Activated naive CD4-positive, alpha-beta T cell treated with anti-CD3 and anti-CD28 coated beads, Interleukin-2, amount 10 ng/mL, durations not matched to agents 7 days and 5 days (primary cell): Measurements from ENCODE around the gene PMAIP1.
"Not testable (repeated sequence)": the region's sequence is repeated elsewhere in the genome, so short reads cannot be mapped to it uniquely, and the experiment has no call there.

ENCODE experiments used
- CTCF ChIA-PET: fragments of 350-600 bp; sonication (Branson Sonifier 250); formaldehyde crosslinking; loops from one replicate; lab custom pipeline; 2021; ENCODE audit warnings: antibody characterized with exemption; lab: Charles Lee
- DNase-seq: peaks from one replicate; pipeline ENCODE4 v3.0.0-alpha.2; 2020
- H3K27ac Mint-ChIP-seq: one replicate; pipeline ENCODE4 v1.8.0; 2021; ENCODE audit warnings: mild to moderate bottlenecking, moderate library complexity, mixed read lengths
- H3K27me3 Mint-ChIP-seq: one replicate; pipeline ENCODE4 v1.8.0; 2021; ENCODE audit warnings: mild to moderate bottlenecking, mixed read lengths
- H3K36me3 Mint-ChIP-seq: one replicate; pipeline ENCODE4 v1.8.0; 2021; ENCODE audit warnings: mixed read lengths
- H3K4me1 Mint-ChIP-seq: one replicate; pipeline ENCODE4 v1.8.0; 2021; ENCODE audit warnings: mixed read lengths
- H3K4me3 Mint-ChIP-seq: one replicate; pipeline ENCODE4 v1.8.0; 2021; ENCODE audit warnings: mild to moderate bottlenecking, moderate library complexity, mixed read lengths
- H3K9me3 Mint-ChIP-seq: one replicate; pipeline ENCODE4 v1.8.0; 2021; ENCODE audit warnings: mixed read lengths

The PMAIP1 gene

DNA sequence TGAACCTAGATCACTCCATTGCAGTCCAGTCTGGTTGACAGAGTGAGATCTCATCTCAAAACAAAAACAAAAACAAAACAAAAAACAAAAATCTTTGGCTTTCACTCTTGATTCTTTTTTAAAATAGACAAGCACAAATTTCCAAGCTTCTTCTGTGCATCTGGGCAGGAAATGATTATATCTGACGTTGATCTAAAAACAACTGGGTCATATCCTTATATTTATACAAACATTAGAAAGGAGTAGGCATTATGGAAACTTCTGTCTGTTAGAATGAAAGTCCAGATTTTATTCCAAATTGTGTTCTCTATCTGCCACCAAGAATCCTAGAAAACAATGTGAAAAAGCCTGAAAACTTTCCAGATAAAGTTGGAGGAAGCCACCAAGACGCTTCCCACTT is 26.2 kb upstream of the PMAIP1 start:
- DNase-seq, result no peak
- no peaks in the 10 kb centered on the region for H3K36me3 Mint-ChIP-seq
- H3K9me3 Mint-ChIP-seq, result no peaks in the 10 kb centered on the region
- CTCF ChIA-PET, result no interaction called here
- no peak overlapping the region for H3K27ac Mint-ChIP-seq
- H3K27me3 Mint-ChIP-seq, result peaks cover 15% of the 10 kb centered on the region
- H3K4me3 Mint-ChIP-seq, result no peak overlapping the region
- peaks cover 9% of the 10 kb centered on the region for H3K4me1 Mint-ChIP-seq

DNA sequence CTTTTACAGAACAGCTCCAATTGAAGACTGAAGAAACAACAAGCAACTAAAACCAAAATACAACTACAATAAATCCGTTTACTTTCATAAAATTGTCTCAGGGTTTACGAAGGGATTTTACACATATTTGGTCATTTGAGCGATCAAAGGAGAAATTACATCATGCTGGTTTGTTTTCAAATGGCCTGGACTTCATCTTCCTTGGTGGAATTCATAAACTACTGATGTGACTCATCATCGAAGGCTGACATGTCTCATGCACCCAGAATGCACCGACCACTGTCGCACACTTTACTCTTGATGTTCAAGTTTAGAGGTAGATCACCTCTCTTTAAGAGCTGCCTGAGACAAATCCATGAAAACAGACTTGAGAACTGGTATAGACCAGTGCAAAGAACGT is 25.6 kb upstream of the PMAIP1 start:
- CTCF ChIA-PET, result no interaction called here
- H3K4me1 Mint-ChIP-seq, result peaks cover 9% of the 10 kb centered on the region
- H3K27ac Mint-ChIP-seq, result no peak overlapping the region
- no peak for DNase-seq
- H3K9me3 Mint-ChIP-seq, result no peaks in the 10 kb centered on the region
- no peak overlapping the region for H3K4me3 Mint-ChIP-seq
- H3K36me3 Mint-ChIP-seq, result no peaks in the 10 kb centered on the region
- peaks cover 15% of the 10 kb centered on the region for H3K27me3 Mint-ChIP-seq

DNA sequence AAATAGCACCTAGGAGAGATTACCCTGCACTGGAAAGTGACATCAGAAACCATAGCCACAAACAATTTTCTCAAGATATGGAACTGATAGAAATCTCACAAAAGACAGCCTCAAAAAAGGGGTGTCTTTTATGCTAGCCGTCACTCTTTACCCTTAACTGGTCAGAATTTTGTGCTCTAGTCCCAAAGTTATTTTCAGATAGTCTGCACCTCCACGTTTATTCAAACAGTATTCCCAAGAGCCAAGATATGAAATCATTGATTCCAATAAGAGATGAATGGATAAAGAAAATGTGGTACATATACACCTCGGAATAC is 23.5 kb upstream of the PMAIP1 start:
- H3K9me3 Mint-ChIP-seq, result no peaks in the 10 kb centered on the region
- CTCF ChIA-PET, result no interaction called here
- peaks cover 12% of the 10 kb centered on the region for H3K4me1 Mint-ChIP-seq
- H3K36me3 Mint-ChIP-seq, result no peaks in the 10 kb centered on the region
- no peak for DNase-seq
- H3K27ac Mint-ChIP-seq, result no peak overlapping the region
- H3K4me3 Mint-ChIP-seq, result no peak overlapping the region
- peaks cover 13% of the 10 kb centered on the region for H3K27me3 Mint-ChIP-seq

DNA sequence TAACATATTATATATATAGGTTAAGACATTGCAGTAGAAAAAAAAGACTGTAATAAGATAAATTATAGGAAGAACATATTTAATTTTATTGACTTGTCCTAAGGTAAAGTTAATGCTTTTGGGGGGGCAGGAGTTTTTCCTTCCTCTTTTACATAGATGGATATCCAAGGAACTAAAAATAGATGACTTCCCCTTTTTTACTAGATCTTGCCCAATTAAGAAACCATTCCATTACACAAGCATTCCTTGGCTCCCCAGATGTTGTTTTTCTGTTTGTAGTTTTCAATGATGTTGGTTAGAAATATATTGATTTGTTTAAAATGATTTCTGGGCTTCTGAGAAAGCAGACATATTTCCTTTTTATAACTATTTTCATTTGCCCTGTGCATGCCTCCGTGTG is 22.4 kb upstream of the PMAIP1 start:
- no peak overlapping the region for H3K27ac Mint-ChIP-seq

DNA sequence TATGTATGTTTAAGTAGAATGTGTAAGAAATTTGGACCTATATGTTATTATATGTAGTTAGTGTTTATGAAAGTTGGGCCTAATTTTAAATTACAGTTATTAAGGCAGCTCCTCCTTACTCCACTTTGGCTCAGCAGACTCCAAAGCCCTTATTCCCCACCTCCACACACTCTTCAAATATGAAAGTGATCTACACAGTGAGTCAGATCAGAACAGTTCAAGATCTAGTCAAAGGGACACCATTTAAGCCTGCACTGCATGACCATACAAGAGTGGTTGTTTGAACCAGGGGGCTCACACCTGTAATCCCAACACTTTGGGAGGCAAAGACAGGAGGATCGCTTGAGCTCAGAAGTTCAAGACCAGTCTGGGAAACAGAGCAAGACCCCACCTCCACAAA is 21.2 kb upstream of the PMAIP1 start:
- CTCF ChIA-PET, result interaction anchor here (1.3 kb wide), 1 partner anchor 110 kb away, joined by 4 read pairs; no protein-coding TSS in a partner anchor
- Mint-ChIP-seq H3K9me3 (no peaks in the 10 kb centered on the region), H3K4me1 (peaks cover 34% of the 10 kb centered on the region), H3K27me3 (no peaks in the 10 kb centered on the region), H3K27ac (no peak overlapping the region), H3K36me3 (no peaks in the 10 kb centered on the region), H3K4me3 (no peak overlapping the region)
- DNase-seq, result no peak

More for the DNA sequence above, 22.4 kb upstream of the PMAIP1 start:
- Mint-ChIP-seq H3K9me3 (no peaks in the 10 kb centered on the region), H3K4me1 (peaks cover 22% of the 10 kb centered on the region), H3K36me3 (no peaks in the 10 kb centered on the region), H3K4me3 (no peak overlapping the region), H3K27me3 (peaks cover 4% of the 10 kb centered on the region)
- CTCF ChIA-PET, result no interaction called here
- no peak for DNase-seq

DNA sequence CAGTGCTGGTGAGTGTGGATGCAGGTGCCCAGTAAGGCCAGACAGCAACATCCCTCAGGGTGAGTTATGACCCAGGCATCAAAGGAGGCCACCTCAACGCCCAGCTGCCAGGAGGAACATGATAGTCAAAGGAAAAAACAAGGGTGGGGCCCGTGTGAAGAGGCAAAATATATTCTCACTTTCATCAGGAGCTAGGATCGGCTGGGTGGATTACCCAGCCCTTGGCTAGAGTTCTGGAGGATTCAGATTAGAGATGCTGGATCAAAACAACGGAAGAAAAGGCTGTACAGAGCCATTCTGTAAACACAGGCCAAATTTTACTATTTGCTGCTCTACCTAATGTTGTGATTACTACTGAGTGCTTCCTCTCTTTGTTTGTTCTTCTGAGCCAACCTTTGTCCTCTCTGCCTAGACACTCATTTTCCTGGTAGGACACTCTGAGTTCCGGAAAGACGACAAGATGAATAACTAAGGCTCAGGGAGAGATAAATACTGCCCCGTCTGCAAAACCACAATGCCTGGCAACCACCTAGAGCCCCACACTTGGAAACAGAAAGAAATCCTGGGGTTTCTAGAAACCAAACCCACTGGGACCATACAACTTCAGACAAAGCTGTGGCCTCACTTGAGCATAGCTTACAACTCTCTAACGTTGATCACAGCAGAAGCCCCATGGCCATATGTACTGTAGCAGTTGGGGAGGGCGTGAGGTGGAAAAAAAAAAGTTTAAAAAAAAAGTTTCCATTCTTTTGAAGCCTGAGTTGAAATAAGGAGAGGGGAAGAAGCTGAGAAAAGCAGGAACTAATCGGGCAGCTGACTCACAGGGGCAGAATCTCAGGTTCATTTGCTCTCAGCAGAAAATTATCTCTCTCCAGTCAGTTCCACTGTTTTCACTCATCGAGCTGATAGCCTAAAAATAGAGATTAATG is 17.8 kb upstream of the PMAIP1 start:
- peak; percentile 36 for DNase-seq
- Mint-ChIP-seq H3K4me3 (no peak overlapping the region), H3K27ac (peak overlapping the region; percentile 64), H3K27me3 (no peaks in the 10 kb centered on the region), H3K36me3 (no peaks in the 10 kb centered on the region), H3K9me3 (no peaks in the 10 kb centered on the region), H3K4me1 (peaks cover 47% of the 10 kb centered on the region)
- CTCF ChIA-PET, result interaction anchor here (1.1 to 1.9 kb wide), 6 partner anchors 11 to 72 kb away, joined by 3 to 7 read pairs (median 4); partner anchors contain the start of gene PMAIP1

DNA sequence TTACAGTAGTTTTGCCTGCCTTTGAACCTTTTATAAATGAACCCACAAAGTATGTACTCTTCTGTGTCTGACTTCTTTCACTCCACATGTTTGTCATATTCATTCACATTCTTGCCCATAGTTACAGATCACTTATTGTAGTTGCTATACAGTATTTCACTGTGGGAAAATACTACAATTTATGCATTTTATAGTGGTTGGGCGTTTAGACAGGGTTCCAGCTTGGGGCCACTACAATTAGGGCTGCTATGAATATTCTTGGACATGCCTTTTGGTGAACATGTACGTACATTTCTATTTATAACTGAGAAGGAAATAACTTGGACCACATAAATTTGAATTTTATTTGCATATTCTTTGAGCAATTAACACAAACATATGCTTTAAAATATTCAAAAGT is 15.4 kb upstream of the PMAIP1 start:
- Mint-ChIP-seq H3K4me1 (peaks cover 52% of the 10 kb centered on the region), H3K27me3 (no peaks in the 10 kb centered on the region), H3K4me3 (no peak overlapping the region), H3K9me3 (no peaks in the 10 kb centered on the region), H3K36me3 (no peaks in the 10 kb centered on the region), H3K27ac (no peak overlapping the region)
- CTCF ChIA-PET, result no interaction called here
- no peak for DNase-seq

DNA sequence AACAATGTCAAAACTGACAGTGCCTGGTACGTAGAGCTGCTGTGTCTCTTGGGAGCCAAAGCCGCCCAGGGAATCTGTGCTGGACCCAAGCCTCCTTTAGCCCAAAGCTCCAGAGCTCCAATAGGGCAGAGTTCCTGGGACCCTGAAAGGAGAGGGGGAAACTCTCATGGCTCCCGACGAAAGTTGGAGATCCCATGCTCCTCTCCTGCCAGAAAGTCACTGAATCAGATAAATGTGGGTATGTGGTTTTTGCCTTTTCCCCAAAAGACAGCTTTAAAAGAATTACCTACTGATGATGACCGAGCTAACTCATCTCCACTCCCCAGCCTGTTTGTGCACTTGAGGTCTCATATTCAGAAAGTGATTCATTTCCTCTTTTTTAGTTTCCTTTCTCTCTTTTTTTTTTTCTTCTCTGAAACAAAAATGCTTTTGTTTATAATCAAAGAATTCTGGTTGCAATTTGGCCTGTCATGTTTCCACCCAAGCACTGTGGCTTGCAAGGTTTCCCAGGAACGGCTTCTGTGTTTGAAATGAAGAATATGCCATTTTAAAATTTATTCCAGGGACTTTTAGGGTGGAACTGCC is 14.1 kb upstream of the PMAIP1 start:
- peaks cover 52% of the 10 kb centered on the region for H3K4me1 Mint-ChIP-seq
- no peaks in the 10 kb centered on the region for H3K27me3 Mint-ChIP-seq
- H3K36me3 Mint-ChIP-seq, result no peaks in the 10 kb centered on the region
- peak overlapping the region; percentile 15 for H3K4me3 Mint-ChIP-seq
- no peaks in the 10 kb centered on the region for H3K9me3 Mint-ChIP-seq
- peak; percentile 43 for DNase-seq
- CTCF ChIA-PET, result interaction anchor here (1.2 to 1.3 kb wide), 2 partner anchors 21 to 102 kb away, joined by 3 read pairs; no protein-coding TSS in a partner anchor
- H3K27ac Mint-ChIP-seq, result peak overlapping the region; percentile 78

DNA sequence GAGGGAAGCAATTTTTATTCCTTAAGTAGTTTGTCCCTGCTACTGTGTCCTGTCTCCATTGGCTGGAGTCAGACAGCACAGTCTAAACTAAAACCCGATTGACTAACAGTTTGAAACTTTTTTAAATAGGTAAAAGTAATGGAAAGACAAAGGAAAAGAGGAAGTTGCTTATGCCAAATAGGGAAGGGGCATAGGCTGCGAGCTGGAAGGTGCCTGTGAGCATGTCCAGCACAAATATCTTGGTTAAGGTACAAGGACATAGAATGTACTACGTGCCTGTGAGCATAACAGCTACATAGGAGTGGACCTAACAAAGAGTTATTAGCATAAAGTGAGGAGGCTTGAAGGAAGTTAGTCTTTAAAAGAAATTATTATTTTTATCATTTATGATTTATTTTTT is 13.4 kb upstream of the PMAIP1 start:
- not testable (repeated sequence) for H3K27me3 Mint-ChIP-seq, H3K9me3 Mint-ChIP-seq, H3K27ac Mint-ChIP-seq, H3K36me3 Mint-ChIP-seq, DNase-seq, H3K4me3 Mint-ChIP-seq
- peaks cover 48% of the 10 kb centered on the region for H3K4me1 Mint-ChIP-seq
- CTCF ChIA-PET, result interaction anchor here (1.3 kb wide), 1 partner anchor 21 kb away, joined by 3 read pairs; no protein-coding TSS in a partner anchor

DNA sequence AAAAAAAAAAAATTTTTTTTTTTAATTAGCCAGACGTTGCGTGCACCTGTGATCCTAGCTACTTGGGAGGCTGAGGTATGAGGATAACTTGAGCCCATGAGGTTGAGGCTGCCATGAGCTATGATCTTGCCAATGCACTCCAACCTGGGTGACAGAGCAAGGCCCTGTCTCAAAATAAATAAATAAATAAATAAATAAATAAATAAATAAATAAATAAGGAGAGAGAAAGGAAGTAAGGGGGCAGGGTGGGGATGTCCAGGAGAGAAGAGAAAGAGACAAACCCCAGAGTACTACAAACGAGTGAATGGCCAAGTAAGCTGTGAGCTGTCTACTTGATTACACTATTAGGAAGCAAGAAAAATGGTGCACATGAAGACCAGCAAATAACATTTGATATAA is 7.7 kb upstream of the PMAIP1 start:
- CTCF ChIA-PET, result interaction anchor here (1.5 kb wide), 1 partner anchor 9 kb away, joined by 5 read pairs; no protein-coding TSS in a partner anchor
- no peaks in the 10 kb centered on the region for H3K36me3 Mint-ChIP-seq
- H3K4me3 Mint-ChIP-seq, result no peak overlapping the region
- H3K27me3 Mint-ChIP-seq, result no peaks in the 10 kb centered on the region
- H3K27ac Mint-ChIP-seq, result no peak overlapping the region
- no peaks in the 10 kb centered on the region for H3K9me3 Mint-ChIP-seq
- no peak for DNase-seq
- H3K4me1 Mint-ChIP-seq, result peaks cover 5% of the 10 kb centered on the region

DNA sequence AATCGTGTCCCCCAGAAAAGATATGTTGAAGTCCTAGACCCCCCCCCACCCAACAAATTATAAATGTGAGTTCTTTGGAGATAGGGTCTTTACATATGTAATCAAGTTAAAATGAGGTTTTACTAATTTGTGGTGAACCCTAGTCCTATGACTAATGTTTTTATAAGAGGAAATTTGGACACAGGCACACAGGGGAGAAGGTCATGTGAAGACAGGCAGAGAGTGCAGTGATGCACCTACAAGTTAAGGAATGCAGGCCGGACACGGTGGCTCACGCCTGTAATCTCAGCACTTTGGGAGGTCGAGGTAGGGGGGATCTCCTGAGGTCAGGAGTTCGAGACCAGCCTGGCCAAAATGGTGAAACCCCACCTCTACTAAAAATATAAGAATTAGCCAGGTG is 5.8 kb upstream of the PMAIP1 start:
- Mint-ChIP-seq H3K9me3 (no peaks in the 10 kb centered on the region), H3K4me1 (peaks cover 7% of the 10 kb centered on the region), H3K36me3 (peaks cover 2% of the 10 kb centered on the region), H3K27me3 (no peaks in the 10 kb centered on the region), H3K4me3 (no peak overlapping the region), H3K27ac (no peak overlapping the region)
- no peak for DNase-seq
- CTCF ChIA-PET, result no interaction called here

DNA sequence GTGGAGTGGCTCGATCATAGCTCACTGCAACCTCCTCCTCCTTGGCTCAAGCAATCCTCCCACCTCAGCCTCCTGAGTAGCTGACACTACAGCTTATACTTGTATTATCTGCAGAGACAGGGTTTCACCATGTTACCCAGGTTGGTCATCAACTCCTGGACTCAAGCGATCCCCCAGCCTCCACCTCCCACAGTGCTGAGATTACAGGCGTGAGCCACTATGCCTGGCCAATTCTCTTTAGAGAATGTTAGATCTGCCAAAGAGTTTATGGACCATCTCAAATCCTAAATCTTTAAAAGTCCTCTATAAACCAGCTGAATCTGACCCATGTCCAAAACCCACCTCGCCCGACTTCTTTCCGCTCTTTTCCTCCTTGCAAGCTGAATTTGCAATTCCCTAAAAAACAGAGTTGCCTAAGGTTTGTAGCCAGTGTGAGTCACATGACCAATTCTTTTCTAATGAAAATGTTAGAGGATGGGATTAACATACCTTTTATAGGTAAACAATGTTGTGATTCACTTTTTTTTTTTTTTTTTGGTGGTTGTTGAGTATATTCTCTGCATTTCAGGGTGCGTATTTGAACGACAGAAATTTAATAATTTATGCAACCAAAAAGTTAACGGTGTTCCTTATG is 2.4 kb upstream of the PMAIP1 start:
- no peak overlapping the region for H3K4me3 Mint-ChIP-seq
- CTCF ChIA-PET, result no interaction called here
- no peaks in the 10 kb centered on the region for H3K9me3 Mint-ChIP-seq
- no peak for DNase-seq
- H3K27ac Mint-ChIP-seq, result no peak overlapping the region
- H3K27me3 Mint-ChIP-seq, result no peaks in the 10 kb centered on the region
- H3K4me1 Mint-ChIP-seq, result peaks cover 28% of the 10 kb centered on the region
- H3K36me3 Mint-ChIP-seq, result peaks cover 17% of the 10 kb centered on the region

DNA sequence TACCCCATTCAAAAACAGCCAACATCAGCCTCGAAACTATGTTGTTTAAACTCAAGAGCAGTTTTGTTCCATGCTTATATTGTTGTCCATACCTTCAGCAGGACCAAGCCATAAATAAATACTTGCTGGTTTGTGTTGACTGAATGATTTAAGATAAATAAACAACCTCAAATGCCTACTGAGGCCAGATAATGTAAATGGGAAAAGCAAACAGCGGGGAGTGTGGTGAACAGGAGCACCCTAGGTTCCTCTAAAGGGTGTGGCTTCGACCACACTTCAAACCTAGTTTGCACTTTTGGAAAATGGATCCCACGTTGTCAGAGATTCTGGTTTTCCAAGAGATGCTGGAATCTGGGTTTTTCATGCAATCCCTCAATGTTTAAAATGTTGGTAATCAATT is 1.7 kb upstream of the PMAIP1 start:
- H3K36me3 Mint-ChIP-seq, result peaks cover 24% of the 10 kb centered on the region
- CTCF ChIA-PET, result no interaction called here
- H3K4me3 Mint-ChIP-seq, result no peak overlapping the region
- H3K4me1 Mint-ChIP-seq, result peaks cover 35% of the 10 kb centered on the region
- no peaks in the 10 kb centered on the region for H3K27me3 Mint-ChIP-seq
- DNase-seq, result no peak
- H3K27ac Mint-ChIP-seq, result no peak overlapping the region
- H3K9me3 Mint-ChIP-seq, result no peaks in the 10 kb centered on the region

DNA sequence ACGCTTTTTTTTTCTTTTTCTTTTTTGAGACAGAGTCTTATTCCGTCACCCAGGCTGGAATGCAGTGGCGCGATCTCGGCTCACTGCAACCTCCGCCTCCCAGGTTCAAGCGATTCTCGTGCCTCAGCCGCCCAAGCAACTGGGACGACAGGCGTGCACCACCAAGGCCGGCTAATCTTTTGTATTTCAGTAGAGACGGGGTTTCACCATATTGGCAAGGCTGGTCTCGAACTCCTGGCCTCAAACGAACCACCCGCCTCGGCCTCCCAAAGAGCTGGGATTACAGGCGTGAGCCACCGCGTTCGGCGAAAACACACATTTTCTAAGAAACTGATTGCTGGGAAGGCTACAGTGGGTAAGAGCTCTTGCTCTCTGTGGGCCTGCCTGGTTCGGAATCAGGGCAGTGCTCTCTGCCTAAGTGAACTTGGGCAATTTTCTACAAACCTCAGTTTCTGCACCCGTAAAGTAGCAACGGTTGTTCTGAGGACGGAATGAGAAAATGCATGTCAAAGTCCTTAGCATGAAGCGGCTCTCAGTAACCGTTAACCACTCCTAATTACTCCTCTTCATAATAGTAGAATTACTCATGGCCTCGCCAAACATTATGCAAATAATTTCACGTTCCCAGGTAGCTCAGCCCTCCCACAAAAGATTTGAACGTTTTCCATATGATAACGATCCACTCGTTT is 1.0 kb upstream of the PMAIP1 start:
- H3K4me1 Mint-ChIP-seq, result peaks cover 38% of the 10 kb centered on the region
- H3K4me3 Mint-ChIP-seq, result peak overlapping the region; percentile 97
- peaks cover 26% of the 10 kb centered on the region for H3K36me3 Mint-ChIP-seq
- H3K27ac Mint-ChIP-seq, result peak overlapping the region; percentile 94
- no peaks in the 10 kb centered on the region for H3K9me3 Mint-ChIP-seq
- CTCF ChIA-PET, result interaction anchor here (1.0 to 2.1 kb wide), 2 partner anchors 12 to 72 kb away, joined by 3 to 4 read pairs; no protein-coding TSS in a partner anchor
- H3K27me3 Mint-ChIP-seq, result no peaks in the 10 kb centered on the region
- DNase-seq, result no peak
